Keratinocyte (primary cell): ENCODE data around the gene TIGIT. TPM values are rescaled to one million over a fixed set of nuclear protein-coding genes. Genes with fewer than 3 reads are reported as not detected.

Source experiments
- DNase-seq: peaks from one replicate; pipeline ENCODE4 v3.0.0-alpha.2; 2011; ENCODE audit warnings: low read depth, missing footprints, low spot score
- FAIRE-seq: peaks from 2 replicates; lab custom pipeline; 2011; peaks lifted over from hg19 to GRCh38; lab: Jason Lieb, UNC
- H2AFZ ChIP-seq: 2 replicates; pipeline ENCODE4 v1.6.0; 2012; ENCODE audit warnings: low read length, control low read depth, inconsistent platforms; ENCODE audit not compliant: control insufficient read depth
- H3K27ac ChIP-seq: 2 replicates; pipeline ENCODE4 v1.5.1; 2011; ENCODE audit warnings: low read length; ENCODE audit not compliant: control insufficient read depth, insufficient read depth
- H3K27me3 ChIP-seq: 3 replicates; pipeline ENCODE4 v1.6.0; 2011; ENCODE audit warnings: low read length; ENCODE audit not compliant: control insufficient read depth, insufficient read depth; ENCODE audit errors: extremely low read depth
- H3K36me3 ChIP-seq, 2 experiments: 2 replicates in 1 of 2; 3 replicates in 1 of 2; pipeline ENCODE4 v1.5.1; 2011; ENCODE audit warnings: low read length in 2 of 2, mild to moderate bottlenecking in 1 of 2; ENCODE audit not compliant: control insufficient read depth in 2 of 2, insufficient read depth in 2 of 2; ENCODE audit errors: extremely low read depth in 1 of 2
- H3K4me1 ChIP-seq: 3 replicates; pipeline ENCODE4 v1.5.1; 2011; ENCODE audit warnings: low read length; ENCODE audit not compliant: control insufficient read depth, insufficient read depth; ENCODE audit errors: extremely low read depth
- H3K4me2 ChIP-seq: 3 replicates; pipeline ENCODE4 v1.6.0; 2011; ENCODE audit warnings: low read depth, low read length; ENCODE audit not compliant: control insufficient read depth, insufficient read depth; ENCODE audit errors: extremely low read depth
- H3K4me3 ChIP-seq, 3 experiments: fragments of 200-600 bp in 1 of 3; sonication (generic) in 1 of 3; 2 replicates in 2 of 3; 3 replicates in 1 of 3; pipeline ENCODE4 v1.5.1; 2011 to 2016; ENCODE audit warnings: low read length in 3 of 3, mild to moderate bottlenecking in 3 of 3, control low read depth in 2 of 3, inconsistent platforms in 1 of 3, low read depth in 1 of 3, mixed read lengths in 1 of 3, mixed run types in 1 of 3, moderate library complexity in 1 of 3; ENCODE audit not compliant: control insufficient read depth in 2 of 3, insufficient read depth in 2 of 3; ENCODE audit errors: extremely low read depth in 1 of 3
- H3K79me2 ChIP-seq: 2 replicates; pipeline ENCODE4 v1.6.0; 2012; ENCODE audit warnings: low read length; ENCODE audit not compliant: control insufficient read depth, insufficient read depth
- H3K9ac ChIP-seq: 3 replicates; pipeline ENCODE4 v1.6.0; 2011; ENCODE audit warnings: low read length; ENCODE audit not compliant: control insufficient read depth, insufficient read depth; ENCODE audit errors: extremely low read depth
- H3K9me1 ChIP-seq: 3 replicates; pipeline ENCODE4 v1.6.0; 2011; ENCODE audit warnings: low read length; ENCODE audit not compliant: control insufficient read depth, insufficient read depth; ENCODE audit errors: extremely low read depth
- H3K9me3 ChIP-seq: 2 replicates; pipeline ENCODE4 v1.5.1; 2012; ENCODE audit warnings: low read depth, low read length; ENCODE audit not compliant: control insufficient read depth
- H4K20me1 ChIP-seq: 3 replicates; pipeline ENCODE4 v1.6.0; 2011; ENCODE audit warnings: low read length; ENCODE audit not compliant: control insufficient read depth, insufficient read depth; ENCODE audit errors: extremely low read depth
- EZH2 ChIP-seq: IDR thresholded peaks from one replicate; pipeline ENCODE4 v1.6.1; 2012; ENCODE audit warnings: inconsistent platforms, mild to moderate bottlenecking, low read length, moderate library complexity
- dilution Hi-C: fragments of 300-500 bp; cut with MboI; formaldehyde crosslinking; loops from one replicate; pipeline ENCODE4 v1.7.0; 2020; ENCODE audit warnings: low sequenced_read_pairs; ENCODE audit not compliant: extremely low pct_ligation_motif_present
- polyA plus RNA-seq, 5 experiments: library from polyadenylated mRNA; depleted of rRNA in 3 of 5; stranded (reverse) in 3 of 5; stranded (forward) in 1 of 5; unstranded in 1 of 5; fragments of >200 nt; gene quantifications; 1 replicate in 1 of 5; 2 replicates in 3 of 5; 3 replicates in 1 of 5; pipeline versions ENCODE4 v1.2.1 to v1.2.3, GENCODE V29; 2011 to 2012; ENCODE audit warnings: missing spikeins in 2 of 5, low read depth in 1 of 5, low replicate concordance in 1 of 5
- TF ChIP-seq, protein P1 (sequence below), 3 experiments: IDR thresholded peaks in 1 of 3; conservative IDR thresholded peaks in 1 of 3; optimal IDR thresholded peaks in 1 of 3; 2 replicates in 2 of 3; 3 replicates in 1 of 3; pipeline versions ENCODE3 to v1.5.1; 2011; ENCODE audit warnings: low read length in 3 of 3, mild to moderate bottlenecking in 3 of 3, moderate library complexity in 2 of 3, control low read depth in 1 of 3, inconsistent platforms in 1 of 3; ENCODE audit not compliant: insufficient read depth in 2 of 3; ENCODE audit errors: extremely low read depth in 1 of 3

Gene TIGIT
- polyA plus RNA-seq, 1 donor (not counting 4 experiments of a cell fraction or from before 2014, with no cell fraction given), result not detected

DNA sequence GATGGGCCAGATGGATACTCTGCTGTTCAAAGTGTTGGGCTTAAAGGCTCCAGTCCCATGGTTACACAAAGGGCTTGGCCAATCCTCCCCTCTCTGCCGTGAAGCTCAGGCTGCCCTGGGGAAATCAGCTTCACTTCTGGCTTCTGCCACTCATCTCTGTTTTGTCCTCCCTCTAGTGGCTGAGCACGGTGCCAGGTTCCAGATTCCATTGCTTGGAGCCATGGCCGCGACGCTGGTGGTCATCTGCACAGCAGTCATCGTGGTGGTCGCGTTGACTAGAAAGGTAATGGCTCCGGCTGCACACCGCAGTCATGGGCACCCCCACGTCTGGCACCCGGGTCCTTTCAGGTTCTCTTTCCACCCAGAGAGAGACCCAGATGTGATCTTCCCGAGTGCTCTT is 5.6 kb downstream of the TIGIT start:
- no peaks in the 10 kb centered on the region for H4K20me1 ChIP-seq
- no peaks in the 10 kb centered on the region for H3K4me1 ChIP-seq
- TF ChIP-seq, protein P1, sequence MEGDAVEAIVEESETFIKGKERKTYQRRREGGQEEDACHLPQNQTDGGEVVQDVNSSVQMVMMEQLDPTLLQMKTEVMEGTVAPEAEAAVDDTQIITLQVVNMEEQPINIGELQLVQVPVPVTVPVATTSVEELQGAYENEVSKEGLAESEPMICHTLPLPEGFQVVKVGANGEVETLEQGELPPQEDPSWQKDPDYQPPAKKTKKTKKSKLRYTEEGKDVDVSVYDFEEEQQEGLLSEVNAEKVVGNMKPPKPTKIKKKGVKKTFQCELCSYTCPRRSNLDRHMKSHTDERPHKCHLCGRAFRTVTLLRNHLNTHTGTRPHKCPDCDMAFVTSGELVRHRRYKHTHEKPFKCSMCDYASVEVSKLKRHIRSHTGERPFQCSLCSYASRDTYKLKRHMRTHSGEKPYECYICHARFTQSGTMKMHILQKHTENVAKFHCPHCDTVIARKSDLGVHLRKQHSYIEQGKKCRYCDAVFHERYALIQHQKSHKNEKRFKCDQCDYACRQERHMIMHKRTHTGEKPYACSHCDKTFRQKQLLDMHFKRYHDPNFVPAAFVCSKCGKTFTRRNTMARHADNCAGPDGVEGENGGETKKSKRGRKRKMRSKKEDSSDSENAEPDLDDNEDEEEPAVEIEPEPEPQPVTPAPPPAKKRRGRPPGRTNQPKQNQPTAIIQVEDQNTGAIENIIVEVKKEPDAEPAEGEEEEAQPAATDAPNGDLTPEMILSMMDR (optimal IDR thresholded peaks at IDR 0.05 in 1 of 3, IDR thresholded peaks at IDR 0.05 in 1 of 3, conservative IDR thresholded peaks at IDR 0.05 in 1 of 3; ENCODE audit: extremely low read depth in 1 of 3, insufficient read depth in 2 of 3, low read length in 3 of 3), result peak; percentile 27 to 50 (median 43)
- TF ChIP-seq EZH2, result no peak
- no peaks in the 10 kb centered on the region for H3K9me3 ChIP-seq
- H3K27ac ChIP-seq, result no peak overlapping the region
- H3K9ac ChIP-seq, result no peak overlapping the region
- no peak for FAIRE-seq
- no peak overlapping the region for H2AFZ ChIP-seq
- no peak for DNase-seq
- no peaks in the 10 kb centered on the region for H3K36me3 ChIP-seq
- H3K27me3 ChIP-seq, result no peaks in the 10 kb centered on the region
- no peak overlapping the region for H3K4me3 ChIP-seq
- dilution Hi-C loops, result no loop called here
- H3K79me2 ChIP-seq, result no peaks in the 10 kb centered on the region
- no peaks in the 10 kb centered on the region for H3K9me1 ChIP-seq
- H3K4me2 ChIP-seq, result no peak overlapping the region

DNA sequence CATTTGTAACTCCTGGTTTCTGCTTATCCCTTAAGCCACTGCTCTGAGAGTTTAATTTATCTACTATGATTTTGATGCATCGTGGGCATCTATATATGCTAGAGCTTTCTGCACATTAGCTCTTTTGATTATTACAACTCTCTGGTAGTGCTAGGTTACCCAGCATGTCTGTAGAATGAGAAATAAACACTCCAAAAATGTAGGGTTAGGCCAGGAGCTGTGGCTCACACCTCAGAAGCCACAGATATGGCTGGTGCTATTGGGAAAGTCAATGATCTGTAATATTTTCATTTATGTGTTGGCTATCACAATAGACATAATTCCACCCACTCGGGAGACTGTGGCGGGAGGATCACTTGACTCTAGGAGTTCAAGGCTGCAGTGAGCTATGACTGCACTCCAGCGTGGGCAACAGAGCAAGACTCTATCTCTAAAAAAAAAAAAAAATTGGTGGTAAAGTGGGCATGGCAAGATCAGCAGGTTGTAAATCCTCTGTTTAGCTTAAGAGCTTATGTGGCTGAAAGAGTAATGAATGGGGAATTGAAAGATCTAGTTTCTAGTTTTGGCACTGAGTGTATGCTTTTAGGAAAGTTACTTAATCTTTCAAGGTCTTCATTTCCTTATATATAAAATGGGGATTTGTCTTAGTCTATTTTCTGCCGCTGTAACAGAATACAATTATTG is 6.3 kb downstream of the TIGIT start:
- Histone ChIP-seq H3K27me3 (no peaks in the 10 kb centered on the region), H2AFZ (no peak overlapping the region), H3K9me3 (no peaks in the 10 kb centered on the region), H3K9me1 (no peaks in the 10 kb centered on the region), H3K27ac (no peak overlapping the region), H3K4me1 (no peaks in the 10 kb centered on the region), H3K4me3 (no peak overlapping the region), H4K20me1 (no peaks in the 10 kb centered on the region), H3K36me3 (no peaks in the 10 kb centered on the region), H3K4me2 (no peak overlapping the region), H3K9ac (no peak overlapping the region), H3K79me2 (no peaks in the 10 kb centered on the region)
- FAIRE-seq (no peak), DNase-seq (no peak)
- TF ChIP-seq, protein P1 (optimal IDR thresholded peaks at IDR 0.05 in 1 of 3, IDR thresholded peaks at IDR 0.05 in 1 of 3, conservative IDR thresholded peaks at IDR 0.05 in 1 of 3; ENCODE audit: extremely low read depth in 1 of 3, insufficient read depth in 2 of 3, low read length in 3 of 3), result no peak
- TF ChIP-seq EZH2, result no peak
- dilution Hi-C loops, result no loop called here
